ENCODE measurements around the gene IL23A. TPM values are rescaled to one million over a fixed set of nuclear protein-coding genes. Genes with fewer than 3 reads are reported as not detected.
"Not testable (repeated sequence)": the region's sequence is repeated elsewhere in the genome, so short reads cannot be mapped to it uniquely, and the experiment has no call there.

The IL23A gene
- total RNA-seq, 2 donors from 2014 or later = 79.5 to 138 TPM

- Mint-ChIP-seq H3K36me3 (ENCODE audit: insufficient read depth in 2 of 2) (peaks cover 4 to 10% of the 10 kb centered on the region in 2 donors), H3K27me3 (ENCODE audit: low read depth) (no peaks in the 10 kb centered on the region), H3K9me3 (no peaks in the 10 kb centered on the region), H3K4me3 (no peak overlapping the region), H3K27ac (no peak overlapping the region), H3K4me1 (ENCODE audit: low read depth) (peaks cover 6% of the 10 kb centered on the region)
- ATAC-seq (replicated peaks in 1 of 2) = no peak
- no peak for DNase-seq
These were observed 30.0 kb upstream of the IL23A start for GRCh38 chr12:56308714-56309113.

- Mint-ChIP-seq H3K4me3 (no peak overlapping the region), H3K36me3 (ENCODE audit: insufficient read depth in 2 of 2) (peaks cover 6 to 12% of the 10 kb centered on the region in 2 donors), H3K9me3 (no peaks in the 10 kb centered on the region), H3K27me3 (ENCODE audit: low read depth) (no peaks in the 10 kb centered on the region), H3K4me1 (ENCODE audit: low read depth) (peaks cover 13% of the 10 kb centered on the region), H3K27ac (no peak overlapping the region)
- no peak for ATAC-seq (replicated peaks in 1 of 2)
- no peak for DNase-seq
These were observed 27.7 kb upstream of the IL23A start for GRCh38 chr12:56311003-56311402.

- peak overlapping the region; percentile 99 for H3K4me3 Mint-ChIP-seq
- DNase-seq (no peak), ATAC-seq (replicated peaks in 1 of 2) (no peak)
- no peaks in the 10 kb centered on the region for H3K9me3 Mint-ChIP-seq
- H3K27me3 Mint-ChIP-seq (ENCODE audit: low read depth) = no peaks in the 10 kb centered on the region
- H3K4me1 Mint-ChIP-seq (ENCODE audit: low read depth) = peaks cover 15% of the 10 kb centered on the region
- peak overlapping the region; percentile 98 for H3K27ac Mint-ChIP-seq
- peaks cover 7 to 13% of the 10 kb centered on the region in 2 donors for H3K36me3 Mint-ChIP-seq (ENCODE audit: insufficient read depth in 2 of 2)
These were observed 23.4 kb upstream of the IL23A start for GRCh38 chr12:56315249-56315621.

- no peaks in the 10 kb centered on the region for H3K9me3 Mint-ChIP-seq
- peaks cover 7 to 13% of the 10 kb centered on the region in 2 donors for H3K36me3 Mint-ChIP-seq (ENCODE audit: insufficient read depth in 2 of 2)
- peak within 1 kb of the TSS; percentile 98 for H3K27ac Mint-ChIP-seq
- peak within 1 kb of the TSS; percentile 99 for H3K4me3 Mint-ChIP-seq
- H3K27me3 Mint-ChIP-seq (ENCODE audit: low read depth) = no peaks in the 10 kb centered on the region
- DNase-seq (peak; percentile 91 to 94), ATAC-seq (replicated peaks in 1 of 2) (peak; percentile 91 to 93)
- H3K4me1 Mint-ChIP-seq (ENCODE audit: low read depth) = peaks cover 11% of the 10 kb centered on the region
These were observed 22.8 kb upstream of the IL23A start, which contains the start of gene CNPY2 for GRCh38 chr12:56315622-56316473. Gene CNPY2 (minus strand): TSS chr12:56315988. CDS start chr12:56315217, 771 bp downstream.

GRCh38 chr12:56317675-56318074 lies 21.0 kb upstream of the IL23A start:
- ATAC-seq (replicated peaks in 1 of 2) (no peak), DNase-seq (no peak)
- Mint-ChIP-seq H3K4me3 (no peak overlapping the region), H3K27me3 (ENCODE audit: low read depth) (no peaks in the 10 kb centered on the region), H3K27ac (no peak overlapping the region), H3K36me3 (ENCODE audit: insufficient read depth in 2 of 2) (peaks cover 7 to 11% of the 10 kb centered on the region in 2 donors), H3K4me1 (ENCODE audit: low read depth) (peaks cover 11% of the 10 kb centered on the region), H3K9me3 (no peaks in the 10 kb centered on the region)

GRCh38 chr12:56321027-56321426 lies 17.7 kb upstream of the IL23A start:
- Mint-ChIP-seq H3K9me3 (no peaks in the 10 kb centered on the region), H3K27ac (no peak overlapping the region), H3K4me3 (no peak overlapping the region), H3K4me1 (ENCODE audit: low read depth) (peaks cover 4% of the 10 kb centered on the region), H3K27me3 (ENCODE audit: low read depth) (no peaks in the 10 kb centered on the region), H3K36me3 (ENCODE audit: insufficient read depth in 2 of 2) (peaks cover 7 to 14% of the 10 kb centered on the region in 2 donors)
- peak; percentile 40 to 50 for ATAC-seq (replicated peaks in 1 of 2)
- DNase-seq = peak in 1 of 2 donors; percentile 34

GRCh38 chr12:56321610-56322009 lies 17.1 kb upstream of the IL23A start:
- not testable (repeated sequence) for H3K9me3 Mint-ChIP-seq; H3K4me3 Mint-ChIP-seq; DNase-seq; H3K27me3 Mint-ChIP-seq (ENCODE audit: low read depth); H3K27ac Mint-ChIP-seq; H3K4me1 Mint-ChIP-seq (ENCODE audit: low read depth); ATAC-seq (replicated peaks in 1 of 2)
- H3K36me3 Mint-ChIP-seq (ENCODE audit: insufficient read depth in 2 of 2) = peaks cover 7 to 14% of the 10 kb centered on the region in 2 donors

- Mint-ChIP-seq H3K27ac (no peak overlapping the region), H3K36me3 (ENCODE audit: insufficient read depth in 2 of 2) (peaks cover 7 to 12% of the 10 kb centered on the region in 2 donors), H3K4me1 (ENCODE audit: low read depth) (no peaks in the 10 kb centered on the region), H3K9me3 (no peaks in the 10 kb centered on the region), H3K27me3 (ENCODE audit: low read depth) (no peaks in the 10 kb centered on the region), H3K4me3 (no peak overlapping the region)
- no peak for ATAC-seq (replicated peaks in 1 of 2)
- no peak for DNase-seq
These were observed 14.5 kb upstream of the IL23A start for GRCh38 chr12:56324206-56324605.

- no peaks in the 10 kb centered on the region for H3K9me3 Mint-ChIP-seq
- no peaks in the 10 kb centered on the region for H3K27me3 Mint-ChIP-seq (ENCODE audit: low read depth)
- no peaks in the 10 kb centered on the region for H3K4me1 Mint-ChIP-seq (ENCODE audit: low read depth)
- DNase-seq = no peak
- ATAC-seq (replicated peaks in 1 of 2) = no peak
- H3K4me3 Mint-ChIP-seq = no peak overlapping the region
- H3K36me3 Mint-ChIP-seq (ENCODE audit: insufficient read depth in 2 of 2) = peaks cover 2 to 8% of the 10 kb centered on the region in 2 donors
- no peak overlapping the region for H3K27ac Mint-ChIP-seq
These were observed 12.6 kb upstream of the IL23A start for GRCh38 chr12:56326126-56326525.

GRCh38 chr12:56326533-56326932 lies 12.2 kb upstream of the IL23A start:
- H3K4me1 Mint-ChIP-seq (ENCODE audit: low read depth) = no peaks in the 10 kb centered on the region
- DNase-seq (no peak), ATAC-seq (replicated peaks in 1 of 2) (no peak)
- no peak overlapping the region for H3K27ac Mint-ChIP-seq
- H3K9me3 Mint-ChIP-seq = no peaks in the 10 kb centered on the region
- no peaks in the 10 kb centered on the region for H3K27me3 Mint-ChIP-seq (ENCODE audit: low read depth)
- no peak overlapping the region for H3K4me3 Mint-ChIP-seq
- H3K36me3 Mint-ChIP-seq (ENCODE audit: insufficient read depth in 2 of 2) = peaks cover 2 to 12% of the 10 kb centered on the region in 2 donors

- Mint-ChIP-seq H3K4me3 (no peak overlapping the region), H3K4me1 (ENCODE audit: low read depth) (peaks cover 29% of the 10 kb centered on the region), H3K27me3 (ENCODE audit: low read depth) (no peaks in the 10 kb centered on the region), H3K27ac (no peak overlapping the region), H3K36me3 (ENCODE audit: insufficient read depth in 2 of 2) (peaks cover 1 to 9% of the 10 kb centered on the region in 2 donors), H3K9me3 (no peaks in the 10 kb centered on the region)
- no peak for DNase-seq
- ATAC-seq (replicated peaks in 1 of 2) = no peak
These were observed 7.7 kb upstream of the IL23A start for GRCh38 chr12:56330936-56331490.

- ATAC-seq (replicated peaks in 1 of 2) (no peak), DNase-seq (no peak)
- Mint-ChIP-seq H3K27ac (peak overlapping the region; percentile 99), H3K27me3 (ENCODE audit: low read depth) (no peaks in the 10 kb centered on the region), H3K9me3 (no peaks in the 10 kb centered on the region), H3K4me1 (ENCODE audit: low read depth) (peaks cover 42% of the 10 kb centered on the region), H3K36me3 (ENCODE audit: insufficient read depth in 2 of 2) (peaks cover 1 to 9% of the 10 kb centered on the region in 2 donors), H3K4me3 (peak overlapping the region; percentile 97 to 99)
These were observed 6.0 kb upstream of the IL23A start for GRCh38 chr12:56332512-56333196.

GRCh38 chr12:56333197-56333678 lies 5.4 kb upstream of the IL23A start:
- Mint-ChIP-seq H3K4me1 (ENCODE audit: low read depth) (peaks cover 48% of the 10 kb centered on the region), H3K27me3 (ENCODE audit: low read depth) (no peaks in the 10 kb centered on the region)

More at GRCh38 chr12:56333197-56333678, 5.4 kb upstream of the IL23A start:
- H3K4me3 Mint-ChIP-seq = peak overlapping the region; percentile 97 to 99
- DNase-seq (peak in 1 of 2 donors; percentile 12), ATAC-seq (replicated peaks in 1 of 2) (peak; percentile 13 to 20)
- H3K36me3 Mint-ChIP-seq (ENCODE audit: insufficient read depth in 2 of 2) = peaks cover 1 to 9% of the 10 kb centered on the region in 2 donors
- H3K9me3 Mint-ChIP-seq = no peaks in the 10 kb centered on the region
- peak overlapping the region; percentile 99 for H3K27ac Mint-ChIP-seq
